Left ventricle myocardium inferior (tissue), 1 donor: ENCODE data around the gene GRM8. TPM values are rescaled to one million over a fixed set of nuclear protein-coding genes. Genes with fewer than 3 reads are reported as not detected.
A peak's percentile ranks its signal among the peaks of the same experiment; 100 is the strongest.

Source experiments
- DNase-seq: peaks from one replicate; pipeline ENCODE4 v3.0.0-alpha.2; 2020
- H3K27ac ChIP-seq: fragments of 200-600 bp; replicated peaks from 2 replicates; pipeline ENCODE4 v1.8.0; 2021
- H3K27me3 ChIP-seq: fragments of 200-600 bp; 2 replicates; pipeline ENCODE4 v1.8.0; 2021; ENCODE audit warnings: low read depth
- H3K36me3 ChIP-seq: fragments of 200-600 bp; 2 replicates; pipeline ENCODE4 v1.8.0; 2021
- H3K4me1 ChIP-seq: fragments of 200-600 bp; 2 replicates; pipeline ENCODE4 v1.8.0; 2021
- H3K4me3 ChIP-seq: fragments of 200-600 bp; 2 replicates; pipeline ENCODE4 v1.8.0; 2021; ENCODE audit warnings: mild to moderate bottlenecking, moderate library complexity
- H3K9me3 ChIP-seq: fragments of 200-600 bp; replicated peaks from 2 replicates; pipeline ENCODE4 v1.8.0; 2021
- intact Hi-C: fragments of 100-400 bp; cut with micrococcal nuclease; formaldehyde crosslinking; loops from one replicate; pipeline ENCODE4 v1.11.0; 2022
- total RNA-seq: library from RNA; stranded (reverse); fragmentation: NEBNext Ultra II Directional; extraction: Animal tissue kit (Norgen Biotek cat#: 25700); gene quantifications from one replicate; pipeline ENCODE4 v1.2.1, GENCODE V29; 2021
- TF ChIP-seq, protein P1 (sequence below): fragments of 200-600 bp; IDR thresholded peaks from 2 replicates; pipeline ENCODE4 v1.8.0; 2021; ENCODE audit warnings: antibody characterized with exemption, mild to moderate bottlenecking, borderline replicate concordance
- donor health status: DM: no; HTN: yes; CAD: no; lungs with severe emphysema.

GRM8 gene
- total RNA-seq, 1 donor from 2014 or later, result 0.69 TPM

DNA sequence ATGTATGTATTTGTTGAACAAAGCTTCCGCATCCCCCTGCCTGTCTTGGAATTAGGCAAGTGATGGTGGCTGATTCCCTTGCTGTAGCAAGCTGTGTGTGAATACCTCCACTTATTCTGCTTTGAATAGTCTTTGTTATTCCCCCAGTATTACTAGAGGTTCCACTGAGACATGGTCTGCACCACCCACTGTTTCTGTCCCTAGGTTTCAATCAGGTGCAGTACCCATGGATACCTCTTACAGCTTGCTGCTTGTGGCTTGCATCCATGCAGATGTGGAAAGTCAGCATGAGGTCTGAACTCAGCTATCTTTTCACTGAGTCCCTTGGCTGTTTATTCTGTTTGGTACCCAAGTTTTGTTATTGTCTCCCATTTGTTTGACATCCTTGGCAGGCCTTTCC is 447.4 kb downstream of the GRM8 start:
- Histone ChIP-seq H3K36me3 (no peaks in the 10 kb centered on the region), H3K4me1 (no peaks in the 10 kb centered on the region), H3K27me3 (peaks cover 13% of the 10 kb centered on the region), H3K9me3 (peaks cover 7% of the 10 kb centered on the region), H3K27ac (no peak overlapping the region), H3K4me3 (no peak overlapping the region)
- intact Hi-C loops, result no loop called here
- DNase-seq, result no peak
- TF ChIP-seq, protein P1, sequence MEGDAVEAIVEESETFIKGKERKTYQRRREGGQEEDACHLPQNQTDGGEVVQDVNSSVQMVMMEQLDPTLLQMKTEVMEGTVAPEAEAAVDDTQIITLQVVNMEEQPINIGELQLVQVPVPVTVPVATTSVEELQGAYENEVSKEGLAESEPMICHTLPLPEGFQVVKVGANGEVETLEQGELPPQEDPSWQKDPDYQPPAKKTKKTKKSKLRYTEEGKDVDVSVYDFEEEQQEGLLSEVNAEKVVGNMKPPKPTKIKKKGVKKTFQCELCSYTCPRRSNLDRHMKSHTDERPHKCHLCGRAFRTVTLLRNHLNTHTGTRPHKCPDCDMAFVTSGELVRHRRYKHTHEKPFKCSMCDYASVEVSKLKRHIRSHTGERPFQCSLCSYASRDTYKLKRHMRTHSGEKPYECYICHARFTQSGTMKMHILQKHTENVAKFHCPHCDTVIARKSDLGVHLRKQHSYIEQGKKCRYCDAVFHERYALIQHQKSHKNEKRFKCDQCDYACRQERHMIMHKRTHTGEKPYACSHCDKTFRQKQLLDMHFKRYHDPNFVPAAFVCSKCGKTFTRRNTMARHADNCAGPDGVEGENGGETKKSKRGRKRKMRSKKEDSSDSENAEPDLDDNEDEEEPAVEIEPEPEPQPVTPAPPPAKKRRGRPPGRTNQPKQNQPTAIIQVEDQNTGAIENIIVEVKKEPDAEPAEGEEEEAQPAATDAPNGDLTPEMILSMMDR, result no peak

DNA sequence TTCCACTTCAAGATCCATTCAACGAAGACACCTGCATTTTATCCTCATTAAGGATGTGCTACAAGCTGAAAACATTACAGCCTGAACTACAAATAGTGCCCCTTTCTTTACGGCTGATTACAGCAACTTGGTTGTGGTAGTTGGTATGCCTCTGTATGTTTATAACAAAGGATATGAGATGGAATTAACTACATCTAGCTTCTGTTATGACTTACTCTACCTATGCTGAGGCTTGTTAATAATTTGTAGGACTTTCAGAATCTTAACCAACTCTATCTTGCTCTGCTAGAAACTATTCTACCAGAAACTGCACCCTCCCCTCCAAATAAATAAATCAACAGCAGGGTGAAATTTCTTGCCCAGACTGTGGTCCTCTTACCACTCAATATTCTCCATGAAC is 448.1 kb downstream of the GRM8 start:
- Histone ChIP-seq H3K27ac (no peak overlapping the region), H3K9me3 (peaks cover 7% of the 10 kb centered on the region), H3K4me1 (no peaks in the 10 kb centered on the region), H3K36me3 (no peaks in the 10 kb centered on the region), H3K4me3 (no peak overlapping the region), H3K27me3 (peaks cover 13% of the 10 kb centered on the region)
- TF ChIP-seq, protein P1, result no peak
- no peak for DNase-seq
- intact Hi-C loops, result no loop called here

DNA sequence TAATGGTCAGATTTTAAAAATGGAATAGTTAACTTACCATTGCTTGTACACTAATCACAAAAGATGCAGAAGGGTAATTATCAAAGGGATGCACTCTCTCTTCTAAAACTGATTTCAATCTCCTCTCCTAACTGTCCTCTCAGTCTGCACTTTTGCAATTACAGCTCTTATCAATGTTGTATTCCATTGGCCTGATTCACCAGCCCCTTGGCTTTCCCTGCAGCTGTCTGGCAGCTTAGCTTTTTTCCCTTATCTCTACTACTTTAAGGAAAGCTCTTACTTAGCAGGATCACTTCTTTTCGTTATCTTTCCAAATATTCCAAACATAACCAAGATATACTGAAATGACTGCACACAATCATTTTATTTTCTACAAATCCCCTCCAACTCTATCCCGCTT is 448.8 kb downstream of the GRM8 start:
- TF ChIP-seq, protein P1, result no peak
- Histone ChIP-seq H3K9me3 (peaks cover 7% of the 10 kb centered on the region), H3K27me3 (peaks cover 13% of the 10 kb centered on the region), H3K4me1 (no peaks in the 10 kb centered on the region), H3K27ac (no peak overlapping the region), H3K4me3 (no peak overlapping the region), H3K36me3 (no peaks in the 10 kb centered on the region)
- no peak for DNase-seq
- intact Hi-C loops, result no loop called here

DNA sequence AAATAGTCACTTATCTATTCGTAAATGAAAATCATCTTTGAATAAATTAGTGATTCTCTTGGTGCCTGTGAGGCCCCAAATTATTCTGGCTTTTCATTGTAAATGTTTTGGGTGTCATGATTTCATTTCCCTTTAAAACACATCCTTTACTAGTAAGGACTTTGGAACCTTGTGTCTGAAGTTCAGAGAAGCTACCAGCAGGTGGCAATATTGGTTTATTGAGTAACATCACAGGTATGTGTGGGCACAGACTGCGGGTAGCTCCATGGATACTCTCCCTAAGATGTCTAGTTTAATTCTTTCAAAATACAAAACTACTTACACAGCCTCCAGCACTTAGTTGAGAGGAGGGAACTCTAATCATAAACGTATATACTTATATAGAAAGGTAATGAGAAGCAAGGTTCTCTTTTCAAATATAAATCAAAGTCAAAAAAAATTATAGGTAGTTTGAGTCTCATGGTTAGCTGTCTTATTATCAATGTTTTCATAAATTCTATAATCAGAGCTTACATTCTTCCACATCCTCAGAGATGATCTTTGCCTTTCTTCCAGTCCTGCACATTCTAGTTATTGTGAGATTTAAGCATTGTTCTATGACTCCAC is 449.6 kb downstream of the GRM8 start:
- intact Hi-C loops, result no loop called here
- no peak overlapping the region for H3K4me3 ChIP-seq
- DNase-seq, result no peak

DNA sequence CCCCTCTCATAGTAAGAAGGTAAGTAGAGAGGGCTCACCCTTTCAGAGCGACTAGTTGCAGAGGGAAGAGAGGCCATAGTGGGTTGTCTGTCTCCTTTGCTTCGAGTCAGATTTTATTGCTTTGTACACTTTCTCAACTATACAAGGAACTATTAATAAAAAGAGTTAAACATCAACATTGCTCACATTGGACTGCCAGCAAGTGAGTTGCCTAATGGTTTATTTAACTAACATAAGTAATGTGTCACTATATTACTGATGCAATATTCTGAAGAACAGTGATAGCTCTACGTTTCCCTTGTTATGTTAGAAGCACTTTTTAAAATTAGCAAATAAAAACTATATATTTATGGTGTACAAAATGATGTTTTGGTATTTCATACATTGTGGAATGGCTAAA is 451.0 kb downstream of the GRM8 start:
- TF ChIP-seq, protein P1, result no peak
- Histone ChIP-seq H3K4me1 (no peaks in the 10 kb centered on the region), H3K27me3 (peaks cover 8% of the 10 kb centered on the region), H3K4me3 (no peak overlapping the region), H3K27ac (no peak overlapping the region), H3K36me3 (no peaks in the 10 kb centered on the region), H3K9me3 (peaks cover 7% of the 10 kb centered on the region)
- no peak for DNase-seq
- intact Hi-C loops, result no loop called here

More for the DNA sequence above, 449.6 kb downstream of the GRM8 start:
- H3K9me3 ChIP-seq, result peaks cover 7% of the 10 kb centered on the region
- no peaks in the 10 kb centered on the region for H3K4me1 ChIP-seq
- no peak overlapping the region for H3K27ac ChIP-seq
- TF ChIP-seq, protein P1, result peak; percentile 68
- peaks cover 13% of the 10 kb centered on the region for H3K27me3 ChIP-seq
- no peaks in the 10 kb centered on the region for H3K36me3 ChIP-seq

DNA sequence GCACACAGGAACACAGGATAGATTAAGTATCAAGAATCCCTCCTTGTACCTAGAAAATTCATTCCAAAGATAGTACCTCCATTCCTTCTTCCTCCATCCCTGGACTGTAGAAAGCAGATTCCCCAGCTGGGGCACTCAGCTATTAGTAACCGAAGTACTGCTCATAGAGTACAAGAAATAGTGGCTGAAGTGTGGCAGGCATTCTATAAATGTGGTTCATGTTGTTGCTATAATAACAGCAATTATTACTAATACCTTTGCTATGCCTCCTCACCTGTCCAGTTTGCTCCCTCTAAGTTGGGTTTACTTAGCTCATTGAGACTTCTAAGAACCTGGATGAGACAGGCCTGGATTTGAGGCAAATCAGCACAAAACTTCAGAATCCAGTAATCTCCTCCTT is 453.2 kb downstream of the GRM8 start:
- H3K27me3 ChIP-seq, result no peaks in the 10 kb centered on the region
- intact Hi-C loops, result no loop called here
- TF ChIP-seq, protein P1, result no peak
- H3K9me3 ChIP-seq, result peaks cover 7% of the 10 kb centered on the region
- no peak overlapping the region for H3K27ac ChIP-seq
- no peaks in the 10 kb centered on the region for H3K4me1 ChIP-seq
- H3K4me3 ChIP-seq, result no peak overlapping the region
- H3K36me3 ChIP-seq, result no peaks in the 10 kb centered on the region
- DNase-seq, result no peak
